BE2C (cell line): ENCODE measurements around the gene SAMD11.
A peak's percentile ranks its signal among the peaks of the same experiment; 100 is the strongest.

Experiments
- DNase-seq: peaks from one replicate; pipeline ENCODE4 v3.0.0-alpha.2; 2020
- H3K27me3 ChIP-seq: fragments of 250-450 bp; sonication (Bioruptor Pico); 2 replicates; pipeline ENCODE4 v1.5.1; 2020; ENCODE audit warnings: mild to moderate bottlenecking
- H3K36me3 ChIP-seq: fragments of 250-450 bp; sonication (Bioruptor Pico); 2 replicates; pipeline ENCODE4 v1.5.1; 2020; ENCODE audit warnings: mild to moderate bottlenecking
- H3K4me1 ChIP-seq: fragments of 250-450 bp; sonication (Bioruptor Pico); 2 replicates; pipeline ENCODE4 v1.5.1; 2020
- H3K4me3 ChIP-seq: 2 replicates; pipeline ENCODE4 v1.5.1; 2011; ENCODE audit warnings: low read depth, low read length
- H3K9me3 ChIP-seq: fragments of 250-450 bp; sonication (Bioruptor Pico); 2 replicates; pipeline ENCODE4 v1.5.1; 2020
- CTCF ChIP-seq: IDR thresholded peaks from 2 replicates; pipeline ENCODE4 v1.5.1; 2012; ENCODE audit warnings: mild to moderate bottlenecking, low read depth, low read length

Gene SAMD11

DNA sequence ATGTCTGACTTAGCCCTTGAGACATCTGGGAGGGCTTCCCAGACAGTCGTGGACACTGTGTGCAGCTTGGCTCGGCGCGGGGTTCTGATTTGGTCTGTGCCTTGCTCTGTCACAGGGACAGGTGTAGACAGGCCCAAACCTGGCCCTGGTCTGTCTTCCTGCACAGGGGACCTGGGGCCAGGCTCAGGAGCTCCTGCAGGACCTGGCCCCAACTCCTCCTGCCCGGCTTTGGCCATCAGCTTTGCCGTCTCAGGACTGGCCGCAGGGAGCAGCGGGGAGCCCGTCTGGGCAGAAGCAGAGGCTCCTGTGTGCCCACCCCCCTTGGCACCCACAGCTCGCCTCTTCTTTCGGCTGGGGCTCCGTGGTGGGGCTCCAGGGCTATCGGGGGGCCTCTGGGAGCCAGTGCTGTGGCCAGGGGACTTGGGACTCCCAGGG, 56.4 kb downstream of the SAMD11 start:
- DNase-seq = peak; percentile 7
- Histone ChIP-seq H3K9me3 (no peaks in the 10 kb centered on the region), H3K4me3 (no peak overlapping the region), H3K36me3 (no peaks in the 10 kb centered on the region), H3K27me3 (peaks cover 46% of the 10 kb centered on the region), H3K4me1 (no peaks in the 10 kb centered on the region; the same call in 1 of the 2 replicates)
- TF ChIP-seq CTCF = no peak

GRCh38 chr1:980602-981395, 57.1 kb downstream of the SAMD11 start:
- Histone ChIP-seq H3K27me3 (peaks cover 53% of the 10 kb centered on the region), H3K4me3 (no peak overlapping the region), H3K9me3 (no peaks in the 10 kb centered on the region), H3K36me3 (no peaks in the 10 kb centered on the region), H3K4me1 (no peaks in the 10 kb centered on the region; the same call in 1 of the 2 replicates)
- DNase-seq = peak; percentile 16
- TF ChIP-seq CTCF = no peak

- Histone ChIP-seq H3K4me1 (no peaks in the 10 kb centered on the region), H3K36me3 (no peaks in the 10 kb centered on the region), H3K4me3 (no peak overlapping the region), H3K9me3 (no peaks in the 10 kb centered on the region), H3K27me3 (peaks cover 60% of the 10 kb centered on the region)
- no peak for DNase-seq
- TF ChIP-seq CTCF = no peak
Measured at GRCh38 chr1:981491-981954, 57.8 kb downstream of the SAMD11 start.

GRCh38 chr1:981955-982558, 58.3 kb downstream of the SAMD11 start, which contains the start of gene PERM1:
TSS of gene PERM1 (minus strand) at chr1:982093. CDS start at chr1:981029, 1,064 bp downstream.
- no peak for TF ChIP-seq CTCF
- H3K4me3 ChIP-seq = no peak within 1 kb of the TSS
- H3K9me3 ChIP-seq = no peaks in the 10 kb centered on the region
- no peak for DNase-seq
- H3K36me3 ChIP-seq = no peaks in the 10 kb centered on the region
- no peaks in the 10 kb centered on the region for H3K4me1 ChIP-seq
- H3K27me3 ChIP-seq = peaks cover 63% of the 10 kb centered on the region

DNA sequence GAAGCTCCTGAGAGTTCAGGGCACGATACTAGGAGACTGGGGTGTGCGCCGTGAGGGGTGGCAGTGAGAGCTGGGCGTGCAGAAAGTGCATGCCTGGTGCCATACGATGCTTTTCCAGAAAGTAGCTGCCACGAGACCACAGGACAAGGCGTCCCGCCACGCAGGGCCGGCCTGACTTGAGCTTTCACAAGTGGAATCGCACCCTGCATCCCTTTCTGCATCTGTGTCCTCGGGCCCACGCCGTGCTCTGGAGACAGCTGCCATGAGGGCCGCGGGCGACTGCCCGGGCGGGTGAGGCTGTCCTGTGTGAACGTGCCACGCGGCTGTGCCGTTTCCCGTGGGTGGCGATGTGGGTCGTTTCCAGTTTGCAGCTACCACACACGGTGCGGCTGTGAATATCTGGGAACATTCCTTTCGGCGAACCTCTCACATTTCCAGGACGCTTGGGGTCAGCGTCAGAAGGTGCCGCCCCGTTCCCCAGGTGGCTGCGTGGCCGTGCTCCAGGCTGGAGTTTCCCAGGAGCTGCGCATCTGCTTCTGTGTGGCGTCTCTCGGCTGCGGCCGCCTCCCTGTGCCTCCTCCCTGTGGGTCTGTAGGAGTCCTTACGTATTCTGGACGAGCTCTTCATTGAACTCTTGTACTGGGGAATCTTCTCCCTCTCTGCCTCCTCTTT, 59.2 kb downstream of the SAMD11 start:
- H3K36me3 ChIP-seq = no peaks in the 10 kb centered on the region
- no peaks in the 10 kb centered on the region for H3K4me1 ChIP-seq
- peaks cover 70% of the 10 kb centered on the region for H3K27me3 ChIP-seq
- H3K9me3 ChIP-seq = no peaks in the 10 kb centered on the region
- TF ChIP-seq CTCF = no peak
- DNase-seq = peak; percentile 11
- no peak overlapping the region for H3K4me3 ChIP-seq
